ENCODE results near the gene CCDC136.

DNA sequence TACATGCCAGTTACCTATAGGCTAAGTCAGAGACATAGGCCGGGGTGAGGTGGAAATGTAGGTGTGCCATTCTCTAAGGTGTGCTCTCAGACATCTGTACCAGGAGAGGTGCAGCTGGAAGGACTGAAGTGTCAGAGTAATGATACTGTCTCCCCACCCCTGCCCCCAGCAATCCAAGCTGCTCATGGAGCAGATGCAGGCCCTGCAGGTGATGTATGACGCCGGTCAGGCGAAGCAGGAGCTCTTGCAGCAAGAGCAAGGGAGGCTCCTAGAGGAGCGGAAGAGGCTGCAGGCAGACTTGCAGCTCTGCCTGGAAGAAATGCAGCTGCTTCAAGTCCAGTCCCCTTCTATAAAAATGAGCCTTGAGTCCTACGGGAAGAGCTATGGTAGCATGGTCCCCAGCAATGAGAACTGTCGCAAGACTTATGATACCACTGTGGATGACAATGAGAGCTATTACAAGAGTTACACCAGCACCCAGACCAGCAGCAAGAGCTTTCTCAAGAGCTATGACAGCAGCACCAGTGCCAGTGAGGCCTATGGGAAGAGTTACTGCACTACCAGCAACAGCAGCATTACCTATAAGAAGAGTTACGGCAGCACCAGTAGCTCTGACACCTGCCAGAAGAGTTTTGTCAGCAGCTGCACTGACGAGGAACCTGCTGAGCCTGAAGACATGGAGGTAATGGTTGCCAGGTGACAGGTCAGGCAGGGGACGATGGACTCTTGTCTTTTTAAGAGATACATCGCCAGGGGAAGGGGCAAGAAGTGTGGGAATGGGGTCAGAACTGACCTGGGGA lies 20.1 kb downstream of the CCDC136 start:
- TF ChIP-seq, protein P1, sequence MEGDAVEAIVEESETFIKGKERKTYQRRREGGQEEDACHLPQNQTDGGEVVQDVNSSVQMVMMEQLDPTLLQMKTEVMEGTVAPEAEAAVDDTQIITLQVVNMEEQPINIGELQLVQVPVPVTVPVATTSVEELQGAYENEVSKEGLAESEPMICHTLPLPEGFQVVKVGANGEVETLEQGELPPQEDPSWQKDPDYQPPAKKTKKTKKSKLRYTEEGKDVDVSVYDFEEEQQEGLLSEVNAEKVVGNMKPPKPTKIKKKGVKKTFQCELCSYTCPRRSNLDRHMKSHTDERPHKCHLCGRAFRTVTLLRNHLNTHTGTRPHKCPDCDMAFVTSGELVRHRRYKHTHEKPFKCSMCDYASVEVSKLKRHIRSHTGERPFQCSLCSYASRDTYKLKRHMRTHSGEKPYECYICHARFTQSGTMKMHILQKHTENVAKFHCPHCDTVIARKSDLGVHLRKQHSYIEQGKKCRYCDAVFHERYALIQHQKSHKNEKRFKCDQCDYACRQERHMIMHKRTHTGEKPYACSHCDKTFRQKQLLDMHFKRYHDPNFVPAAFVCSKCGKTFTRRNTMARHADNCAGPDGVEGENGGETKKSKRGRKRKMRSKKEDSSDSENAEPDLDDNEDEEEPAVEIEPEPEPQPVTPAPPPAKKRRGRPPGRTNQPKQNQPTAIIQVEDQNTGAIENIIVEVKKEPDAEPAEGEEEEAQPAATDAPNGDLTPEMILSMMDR (conservative IDR thresholded peaks at IDR 0.05 in 1 of 2, IDR thresholded peaks at IDR 0.05 in 1 of 2; ENCODE audit: low read depth in 1 of 2, low read length in 2 of 2): no peak
- TF ChIP-seq EZH2 (IDR thresholded peaks at IDR 0.05; ENCODE audit: low read length, missing control alignments): no peak
